Measurements from ENCODE around the gene NR6A1. TPM values are rescaled to one million over a fixed set of nuclear protein-coding genes. Genes with fewer than 3 reads are reported as not detected.

The NR6A1 gene
- total and polyA plus RNA-seq, 2 of the 13 experiments (the other 11 are each of a cell fraction or from before 2014, with no cell fraction given), result 28.1 to 31.5 TPM

DNA sequence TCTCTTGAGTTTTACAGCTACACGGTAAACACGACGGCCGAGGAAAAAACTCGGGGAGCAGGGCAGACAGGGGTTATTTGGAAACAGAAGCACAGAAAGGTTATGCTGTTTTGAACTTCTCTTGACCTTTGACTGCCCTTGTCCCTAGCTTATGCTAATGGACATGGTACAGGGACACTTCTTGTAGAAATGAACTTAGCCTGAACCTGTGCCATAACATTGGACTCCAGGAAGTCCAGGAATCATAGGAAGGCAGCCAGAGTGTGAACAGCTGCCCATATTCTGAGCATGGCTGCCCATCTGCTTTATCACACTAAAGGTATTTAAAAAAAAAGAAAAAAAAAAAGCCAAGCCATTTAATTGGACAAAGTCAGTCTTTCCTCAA is 46.1 kb downstream of the NR6A1 start (continued):
- TF ChIP-seq, protein P1, sequence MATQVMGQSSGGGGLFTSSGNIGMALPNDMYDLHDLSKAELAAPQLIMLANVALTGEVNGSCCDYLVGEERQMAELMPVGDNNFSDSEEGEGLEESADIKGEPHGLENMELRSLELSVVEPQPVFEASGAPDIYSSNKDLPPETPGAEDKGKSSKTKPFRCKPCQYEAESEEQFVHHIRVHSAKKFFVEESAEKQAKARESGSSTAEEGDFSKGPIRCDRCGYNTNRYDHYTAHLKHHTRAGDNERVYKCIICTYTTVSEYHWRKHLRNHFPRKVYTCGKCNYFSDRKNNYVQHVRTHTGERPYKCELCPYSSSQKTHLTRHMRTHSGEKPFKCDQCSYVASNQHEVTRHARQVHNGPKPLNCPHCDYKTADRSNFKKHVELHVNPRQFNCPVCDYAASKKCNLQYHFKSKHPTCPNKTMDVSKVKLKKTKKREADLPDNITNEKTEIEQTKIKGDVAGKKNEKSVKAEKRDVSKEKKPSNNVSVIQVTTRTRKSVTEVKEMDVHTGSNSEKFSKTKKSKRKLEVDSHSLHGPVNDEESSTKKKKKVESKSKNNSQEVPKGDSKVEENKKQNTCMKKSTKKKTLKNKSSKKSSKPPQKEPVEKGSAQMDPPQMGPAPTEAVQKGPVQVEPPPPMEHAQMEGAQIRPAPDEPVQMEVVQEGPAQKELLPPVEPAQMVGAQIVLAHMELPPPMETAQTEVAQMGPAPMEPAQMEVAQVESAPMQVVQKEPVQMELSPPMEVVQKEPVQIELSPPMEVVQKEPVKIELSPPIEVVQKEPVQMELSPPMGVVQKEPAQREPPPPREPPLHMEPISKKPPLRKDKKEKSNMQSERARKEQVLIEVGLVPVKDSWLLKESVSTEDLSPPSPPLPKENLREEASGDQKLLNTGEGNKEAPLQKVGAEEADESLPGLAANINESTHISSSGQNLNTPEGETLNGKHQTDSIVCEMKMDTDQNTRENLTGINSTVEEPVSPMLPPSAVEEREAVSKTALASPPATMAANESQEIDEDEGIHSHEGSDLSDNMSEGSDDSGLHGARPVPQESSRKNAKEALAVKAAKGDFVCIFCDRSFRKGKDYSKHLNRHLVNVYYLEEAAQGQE (IDR thresholded peaks at IDR 0.05; ENCODE audit: borderline replicate concordance in 1 of 2, low read depth in 1 of 2, low read length in 2 of 2), result peak in 1 of 2 experiments; percentile 26; a peak in 1 of 4 replicates
- 0 out of 2 replicates have a peak, but pooled peaks have one; percentile 58 for TF ChIP-seq SMYD3 (CRISPR knock-in tag; IDR thresholded peaks at IDR 0.05)
- TF ChIP-seq ZNF556 (CRISPR knock-in tag; IDR thresholded peaks at IDR 0.05; ENCODE audit: borderline replicate concordance), result no peak
- TF ChIP-seq TOPORS (CRISPR knock-in tag; IDR thresholded peaks at IDR 0.05), result no peak
- TF ChIP-seq CREM (IDR thresholded peaks at IDR 0.05), result peak; percentile 70; the same call in 1 of the 2 replicates
- no peak for TF ChIP-seq CREM (CRISPR knock-in tag; IDR thresholded peaks at IDR 0.05)
- TF ChIP-seq, protein P2, sequence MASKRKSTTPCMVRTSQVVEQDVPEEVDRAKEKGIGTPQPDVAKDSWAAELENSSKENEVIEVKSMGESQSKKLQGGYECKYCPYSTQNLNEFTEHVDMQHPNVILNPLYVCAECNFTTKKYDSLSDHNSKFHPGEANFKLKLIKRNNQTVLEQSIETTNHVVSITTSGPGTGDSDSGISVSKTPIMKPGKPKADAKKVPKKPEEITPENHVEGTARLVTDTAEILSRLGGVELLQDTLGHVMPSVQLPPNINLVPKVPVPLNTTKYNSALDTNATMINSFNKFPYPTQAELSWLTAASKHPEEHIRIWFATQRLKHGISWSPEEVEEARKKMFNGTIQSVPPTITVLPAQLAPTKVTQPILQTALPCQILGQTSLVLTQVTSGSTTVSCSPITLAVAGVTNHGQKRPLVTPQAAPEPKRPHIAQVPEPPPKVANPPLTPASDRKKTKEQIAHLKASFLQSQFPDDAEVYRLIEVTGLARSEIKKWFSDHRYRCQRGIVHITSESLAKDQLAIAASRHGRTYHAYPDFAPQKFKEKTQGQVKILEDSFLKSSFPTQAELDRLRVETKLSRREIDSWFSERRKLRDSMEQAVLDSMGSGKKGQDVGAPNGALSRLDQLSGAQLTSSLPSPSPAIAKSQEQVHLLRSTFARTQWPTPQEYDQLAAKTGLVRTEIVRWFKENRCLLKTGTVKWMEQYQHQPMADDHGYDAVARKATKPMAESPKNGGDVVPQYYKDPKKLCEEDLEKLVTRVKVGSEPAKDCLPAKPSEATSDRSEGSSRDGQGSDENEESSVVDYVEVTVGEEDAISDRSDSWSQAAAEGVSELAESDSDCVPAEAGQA (IDR thresholded peaks at IDR 0.05; ENCODE audit: low read depth), result no peak
- TF ChIP-seq, protein P2 (CRISPR knock-in tag; IDR thresholded peaks at IDR 0.05; ENCODE audit: borderline replicate concordance), result no peak
- TF ChIP-seq, protein P3, sequence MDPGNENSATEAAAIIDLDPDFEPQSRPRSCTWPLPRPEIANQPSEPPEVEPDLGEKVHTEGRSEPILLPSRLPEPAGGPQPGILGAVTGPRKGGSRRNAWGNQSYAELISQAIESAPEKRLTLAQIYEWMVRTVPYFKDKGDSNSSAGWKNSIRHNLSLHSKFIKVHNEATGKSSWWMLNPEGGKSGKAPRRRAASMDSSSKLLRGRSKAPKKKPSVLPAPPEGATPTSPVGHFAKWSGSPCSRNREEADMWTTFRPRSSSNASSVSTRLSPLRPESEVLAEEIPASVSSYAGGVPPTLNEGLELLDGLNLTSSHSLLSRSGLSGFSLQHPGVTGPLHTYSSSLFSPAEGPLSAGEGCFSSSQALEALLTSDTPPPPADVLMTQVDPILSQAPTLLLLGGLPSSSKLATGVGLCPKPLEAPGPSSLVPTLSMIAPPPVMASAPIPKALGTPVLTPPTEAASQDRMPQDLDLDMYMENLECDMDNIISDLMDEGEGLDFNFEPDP (CRISPR knock-in tag; conservative IDR thresholded peaks at IDR 0.05), result no peak
- no peak for TF ChIP-seq IKZF1 (IDR thresholded peaks at IDR 0.05)
- TF ChIP-seq POGZ (CRISPR knock-in tag; IDR thresholded peaks at IDR 0.05), result peak; percentile 63; the same call in 1 of the 2 replicates
- TF ChIP-seq, protein P4, sequence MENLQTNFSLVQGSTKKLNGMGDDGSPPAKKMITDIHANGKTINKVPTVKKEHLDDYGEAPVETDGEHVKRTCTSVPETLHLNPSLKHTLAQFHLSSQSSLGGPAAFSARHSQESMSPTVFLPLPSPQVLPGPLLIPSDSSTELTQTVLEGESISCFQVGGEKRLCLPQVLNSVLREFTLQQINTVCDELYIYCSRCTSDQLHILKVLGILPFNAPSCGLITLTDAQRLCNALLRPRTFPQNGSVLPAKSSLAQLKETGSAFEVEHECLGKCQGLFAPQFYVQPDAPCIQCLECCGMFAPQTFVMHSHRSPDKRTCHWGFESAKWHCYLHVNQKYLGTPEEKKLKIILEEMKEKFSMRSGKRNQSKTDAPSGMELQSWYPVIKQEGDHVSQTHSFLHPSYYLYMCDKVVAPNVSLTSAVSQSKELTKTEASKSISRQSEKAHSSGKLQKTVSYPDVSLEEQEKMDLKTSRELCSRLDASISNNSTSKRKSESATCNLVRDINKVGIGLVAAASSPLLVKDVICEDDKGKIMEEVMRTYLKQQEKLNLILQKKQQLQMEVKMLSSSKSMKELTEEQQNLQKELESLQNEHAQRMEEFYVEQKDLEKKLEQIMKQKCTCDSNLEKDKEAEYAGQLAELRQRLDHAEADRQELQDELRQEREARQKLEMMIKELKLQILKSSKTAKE (CRISPR knock-in tag; IDR thresholded peaks at IDR 0.05; ENCODE audit: borderline replicate concordance), result peak; percentile 94
- TF ChIP-seq BRD4 (CRISPR knock-in tag; IDR thresholded peaks at IDR 0.05), result no peak
- no peak for TF ChIP-seq FOXA3 (CRISPR knock-in tag; IDR thresholded peaks at IDR 0.05)
- no peak for TF ChIP-seq ZNF709 (CRISPR knock-in tag; IDR thresholded peaks at IDR 0.05)
- no peak for TF ChIP-seq ARHGAP35 (CRISPR knock-in tag; IDR thresholded peaks at IDR 0.05; ENCODE audit: borderline replicate concordance)
- TF ChIP-seq PITX1 (CRISPR knock-in tag; IDR thresholded peaks at IDR 0.05), result 0 out of 2 replicates have a peak, but pooled peaks have one; percentile 28
- TF ChIP-seq ESRRA (CRISPR knock-in tag; IDR thresholded peaks at IDR 0.05; ENCODE audit: low read depth), result peak; percentile 95
